Stimulated activated naive CD8-positive, alpha-beta T cell treated with anti-CD3 and anti-CD28 coated beads, Interleukin-15, Interleukin-2, amounts not matched to agents 100 U/mL and 50 U/mL, for 24 hours (primary cell): ENCODE data around the gene CD4.

Source experiments
- ATAC-seq: fragments of 150-1000 bp; cut with Tn5 transposase; one replicate; pipeline ENCODE4 v1.10.0; 2021
- DNase-seq: peaks from one replicate; pipeline ENCODE4 v3.0.0; 2021

Gene CD4

GRCh38 chr12:6828781-6829535 lies 39.6 kb downstream of the CD4 start:
- ATAC-seq = peak; percentile 19
- DNase-seq = peak; percentile 45

GRCh38 chr12:6829536-6830220 lies 40.4 kb downstream of the CD4 start:
- ATAC-seq (no peak), DNase-seq (no peak)

- DNase-seq = no peak
- ATAC-seq = no peak
These were observed 41.1 kb downstream of the CD4 start for GRCh38 chr12:6830286-6830890.

DNA sequence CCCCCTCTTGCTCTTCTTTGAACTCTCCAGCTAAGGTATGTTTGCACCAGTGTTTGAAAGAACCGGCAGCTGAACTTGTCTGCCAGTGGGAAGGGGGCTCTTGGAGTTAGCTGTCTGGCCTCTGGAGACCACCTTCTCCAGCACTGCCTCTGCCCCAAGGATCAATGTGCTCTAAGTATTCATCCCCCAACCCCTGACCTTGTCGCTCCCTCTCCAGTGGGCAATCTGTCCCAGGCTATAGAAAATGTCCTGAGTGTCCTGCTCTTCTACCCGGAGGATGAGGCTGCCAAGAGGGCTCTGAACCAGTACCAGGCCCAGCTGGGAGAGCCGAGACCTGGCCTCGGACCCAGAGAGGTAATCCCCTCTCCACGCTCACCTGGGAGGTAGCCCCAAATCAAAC lies 41.7 kb downstream of the CD4 start:
- DNase-seq = no peak

DNA sequence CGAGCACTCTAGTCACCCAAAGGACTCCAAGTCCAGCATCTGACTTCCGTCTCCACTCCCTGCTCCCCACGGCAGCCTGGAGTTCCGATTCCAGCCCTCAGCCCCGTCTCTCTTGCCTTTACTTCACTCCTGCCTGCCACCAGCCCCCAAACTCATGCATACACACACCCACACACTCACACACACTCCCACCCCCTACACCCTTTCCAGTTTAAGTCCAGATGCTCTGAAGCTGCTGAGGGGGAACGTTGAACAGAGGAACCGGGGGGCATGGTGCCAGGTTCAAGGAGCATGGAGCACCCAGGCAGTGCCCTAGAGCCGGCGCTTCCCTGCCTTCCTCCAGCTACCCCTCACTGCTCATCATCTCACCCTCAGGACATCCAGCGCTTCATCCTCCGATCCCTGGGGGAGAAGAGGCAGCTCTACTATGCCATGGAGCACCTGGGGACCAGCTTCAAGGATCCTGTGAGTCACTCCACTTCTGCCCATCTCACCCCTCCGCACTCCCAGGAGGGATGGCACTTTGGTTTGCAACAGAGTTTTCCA lies 42.2 kb downstream of the CD4 start:
- no peak for ATAC-seq
- DNase-seq = no peak

More for the DNA sequence above, 41.7 kb downstream of the CD4 start:
- ATAC-seq = no peak

DNA sequence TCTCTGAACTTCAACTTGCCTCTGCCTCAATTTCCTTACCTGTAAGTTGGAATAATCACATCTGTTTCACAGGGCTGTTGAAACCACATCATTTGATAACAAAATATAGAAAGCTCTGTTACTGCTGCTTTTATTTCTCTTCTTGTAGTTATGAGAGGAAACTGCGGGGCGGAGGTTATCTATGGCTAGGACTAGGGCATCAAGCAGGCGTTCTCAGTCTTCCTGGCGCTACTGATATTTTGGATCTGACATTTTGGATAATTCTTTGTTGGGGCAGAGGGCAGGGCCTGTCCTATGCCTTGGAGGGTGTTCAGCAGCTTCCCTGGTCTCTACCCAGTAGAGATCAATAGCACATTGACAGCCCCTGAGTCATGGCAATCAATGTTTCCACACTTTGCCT lies 42.8 kb downstream of the CD4 start:
- DNase-seq (no peak), ATAC-seq (no peak)

DNA sequence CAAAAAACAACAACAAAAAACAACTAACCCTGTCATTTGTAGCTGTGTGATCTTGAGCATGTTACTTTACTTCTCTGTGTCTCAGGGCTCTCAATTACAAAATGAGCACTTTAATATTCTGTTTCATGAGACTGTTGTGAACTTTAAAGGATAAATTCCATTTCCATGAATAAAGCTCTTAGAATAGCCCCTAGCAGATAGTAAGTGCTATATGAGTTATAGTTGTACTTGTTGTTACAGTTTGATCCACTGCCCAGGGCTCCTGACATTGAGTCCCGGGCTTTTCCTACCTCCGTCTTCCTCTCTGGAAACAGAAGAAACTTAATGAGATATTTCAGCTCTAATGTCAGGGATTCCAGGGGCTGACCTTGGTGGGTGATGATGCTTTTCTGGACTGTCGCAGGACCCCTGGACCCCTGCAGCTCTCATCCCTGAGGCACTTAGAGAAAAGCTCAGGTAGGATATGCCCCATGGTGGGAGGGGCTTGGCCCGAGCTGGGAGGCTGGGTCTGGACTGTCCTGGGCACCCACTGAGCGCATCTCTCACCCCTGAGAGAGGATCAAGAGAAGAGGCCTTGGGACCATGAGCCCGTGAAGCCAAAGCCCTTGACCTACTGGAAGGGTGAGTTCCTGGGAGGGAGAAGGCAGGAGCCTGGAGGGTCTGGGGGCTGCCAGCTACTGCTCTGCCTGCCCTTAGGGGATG lies 44.0 kb downstream of the CD4 start:
- DNase-seq = no peak

DNA sequence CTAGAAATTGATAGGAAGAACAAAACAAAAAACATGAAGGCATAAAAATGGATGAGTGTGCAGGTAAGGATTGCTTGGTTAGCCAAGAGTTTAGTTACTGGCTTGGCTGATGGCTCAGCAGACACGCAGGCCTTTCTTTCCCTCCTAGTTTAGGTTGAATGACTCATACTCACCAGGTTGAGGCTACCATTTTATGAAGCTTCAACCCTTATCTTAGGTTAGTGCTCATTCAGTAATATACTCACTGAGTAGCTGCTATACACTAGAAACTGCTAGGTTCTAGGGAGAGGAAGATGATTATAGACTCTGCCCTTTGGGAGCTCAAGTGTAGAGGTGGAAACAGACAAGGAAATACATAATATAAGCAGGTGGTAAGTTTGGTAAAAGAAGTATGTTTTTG lies 44.9 kb downstream of the CD4 start:
- no peak for DNase-seq
- no peak for ATAC-seq

More for the DNA sequence above, 44.0 kb downstream of the CD4 start:
- ATAC-seq = no peak

DNA sequence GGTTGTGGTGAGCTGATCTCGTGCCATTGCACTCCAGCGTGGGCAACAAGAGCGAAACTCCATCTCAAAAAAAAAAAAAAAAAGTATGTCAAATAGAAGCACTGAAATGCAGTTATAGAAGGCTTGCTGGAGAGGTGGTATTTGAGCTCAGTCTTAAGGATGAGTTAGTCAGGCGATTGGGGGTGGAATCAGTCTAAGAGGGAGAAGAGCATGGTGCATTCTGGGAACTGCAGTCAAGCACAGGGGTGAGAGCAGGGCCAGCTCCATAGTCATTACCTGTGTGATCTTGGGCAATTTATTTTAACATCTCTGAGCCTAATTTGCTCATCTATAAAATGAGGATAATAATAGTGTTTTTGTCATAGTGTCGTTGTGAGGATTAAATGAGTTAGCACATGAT lies 45.5 kb downstream of the CD4 start:
- DNase-seq (no peak), ATAC-seq (no peak)

- ATAC-seq (no peak), DNase-seq (no peak)
These were observed 47.5 kb downstream of the CD4 start for GRCh38 chr12:6836851-6837250.

- ATAC-seq (no peak), DNase-seq (no peak)
These were observed 48.2 kb downstream of the CD4 start for GRCh38 chr12:6837370-6838060.

- ATAC-seq (no peak), DNase-seq (no peak)
These were observed 49.5 kb downstream of the CD4 start for GRCh38 chr12:6838854-6839253.

- ATAC-seq (no peak), DNase-seq (no peak)
These were observed 50.3 kb downstream of the CD4 start for GRCh38 chr12:6839482-6840201.

GRCh38 chr12:6840330-6840729 lies 51.0 kb downstream of the CD4 start:
- no peak for DNase-seq

DNA sequence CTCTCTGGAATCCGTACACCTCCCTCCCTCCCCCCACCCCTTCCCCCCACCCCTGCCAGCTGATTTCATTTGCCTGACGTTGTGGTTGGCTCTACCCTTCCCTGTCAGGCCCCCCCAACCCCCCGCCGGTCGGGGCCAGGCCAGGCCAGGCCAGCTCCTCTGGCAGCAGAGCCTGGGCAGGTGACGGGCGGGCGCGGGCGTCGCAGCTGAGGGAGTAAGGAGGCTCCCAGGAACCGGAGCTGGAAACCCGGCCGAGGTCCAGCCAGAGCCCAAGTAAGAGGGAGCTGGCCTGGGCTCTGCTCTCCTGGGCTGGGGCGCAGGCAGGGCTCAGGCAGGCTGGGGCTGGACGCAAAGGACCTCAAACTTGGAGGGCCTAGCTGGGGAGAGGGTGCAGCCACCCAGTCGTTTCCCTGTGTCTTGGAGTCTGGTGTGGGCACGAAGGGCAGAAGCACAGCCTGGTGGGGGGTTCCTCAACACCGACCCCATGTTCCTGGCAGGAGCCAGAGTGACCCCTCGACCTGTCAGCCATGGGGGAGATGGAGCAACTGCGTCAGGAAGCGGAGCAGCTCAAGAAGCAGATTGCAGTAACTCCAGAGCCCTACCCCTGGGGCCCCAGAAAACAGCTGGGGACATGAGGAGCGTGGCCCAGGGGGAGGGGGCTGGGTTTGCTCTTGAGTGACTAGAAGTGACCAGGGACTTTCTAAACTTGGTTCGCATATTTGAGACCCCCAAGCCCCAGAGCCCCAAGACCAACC lies 51.6 kb downstream of the CD4 start, which contains the start of gene GNB3:
GNB3 (plus strand) TSS at position 165 of the 755 bp plus-strand sequence; CDS start at position 528, 363 bp downstream.
- ATAC-seq (no peak), DNase-seq (no peak)

More at GRCh38 chr12:6840330-6840729, 51.0 kb downstream of the CD4 start:
- ATAC-seq = no peak

DNA sequence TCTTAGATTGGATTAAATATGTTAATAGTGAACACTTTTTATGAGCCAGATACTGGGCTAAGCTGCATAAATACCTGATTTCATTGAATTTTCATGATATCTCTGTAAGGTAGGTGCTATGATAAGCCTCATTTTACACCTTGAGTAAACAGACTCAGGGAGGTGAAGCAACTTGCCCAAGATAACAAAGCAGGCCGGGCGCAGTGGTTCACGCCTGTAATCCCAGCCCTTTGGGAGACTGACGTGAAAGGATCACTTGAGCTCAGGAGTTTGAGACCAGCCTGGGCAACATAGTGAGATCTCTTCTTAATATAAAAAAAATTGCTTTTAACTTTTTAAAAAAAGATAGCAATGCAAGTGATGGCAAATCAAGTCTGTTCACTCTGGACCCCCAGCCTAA lies 52.7 kb downstream of the CD4 start:
- ATAC-seq (no peak), DNase-seq (no peak)

- ATAC-seq = no peak
- no peak for DNase-seq
These were observed 54.0 kb downstream of the CD4 start for GRCh38 chr12:6843118-6843902.

GRCh38 chr12:6845395-6845794 lies 56.1 kb downstream of the CD4 start:
- DNase-seq (no peak), ATAC-seq (no peak)

DNA sequence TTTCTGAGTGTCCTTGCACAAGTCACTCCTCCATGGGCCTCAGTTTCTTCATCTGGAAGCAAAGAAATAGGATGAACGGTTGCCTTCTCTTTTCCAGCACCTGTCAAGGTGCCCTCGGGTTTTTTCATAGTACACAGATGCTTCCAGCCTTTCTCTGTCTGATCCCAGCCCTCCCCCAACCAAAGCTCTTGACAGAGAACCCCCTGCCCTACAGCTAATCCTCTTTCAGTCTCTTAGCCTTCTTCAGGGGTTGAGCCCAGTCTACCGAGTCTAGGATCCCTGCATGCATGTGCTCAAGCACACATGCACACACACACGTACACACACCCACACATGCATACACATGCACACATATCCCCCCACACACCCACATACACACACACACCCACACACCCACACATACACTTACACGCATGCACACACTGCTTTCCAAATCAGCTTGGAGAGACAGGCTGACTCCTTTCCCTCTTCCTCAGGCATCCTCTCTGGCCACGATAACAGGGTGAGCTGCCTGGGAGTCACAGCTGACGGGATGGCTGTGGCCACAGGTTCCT lies 57.1 kb downstream of the CD4 start:
- ATAC-seq = no peak
- no peak for DNase-seq
